Measurements from ENCODE around the gene CA10.

The CA10 gene

DNA sequence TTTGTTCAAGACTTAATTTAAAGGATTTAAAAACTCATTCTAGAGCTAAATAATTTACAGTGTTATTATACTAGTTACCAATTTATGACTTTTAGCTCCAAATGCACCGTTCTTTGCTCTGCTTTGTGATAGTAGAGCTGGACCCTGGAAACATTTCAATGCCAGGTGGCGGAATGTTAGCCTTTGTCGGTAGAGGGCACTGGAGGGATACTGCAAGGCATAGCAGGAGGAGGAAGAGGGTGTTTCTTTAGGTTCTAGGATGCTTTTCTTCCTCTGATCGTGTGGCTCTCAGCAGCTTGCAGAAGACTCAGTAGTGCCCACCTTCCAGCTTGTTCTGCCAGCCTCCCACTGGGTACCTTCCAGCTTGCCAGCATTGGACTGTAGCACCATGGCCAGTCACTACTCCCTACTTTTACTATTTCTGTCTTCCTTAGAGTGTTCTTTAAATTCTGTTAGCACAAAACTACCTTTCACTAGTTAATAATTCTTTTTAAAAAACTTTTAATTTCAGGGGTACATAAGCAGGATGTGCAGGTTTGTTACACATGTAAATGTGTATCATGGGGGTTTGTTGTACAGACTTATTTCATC, 572.9 kb downstream of the CA10 start:
- Histone ChIP-seq H3K27me3 (ENCODE audit: insufficient read depth, insufficient read length) (no peaks in the 10 kb centered on the region), H3K4me3 (ENCODE audit: insufficient read length, low read depth) (no peak overlapping the region), H3K9me3 (ENCODE audit: insufficient read depth, low read length) (peaks cover 24% of the 10 kb centered on the region), H3K36me3 (ENCODE audit: insufficient read depth, insufficient read length, low read length) (no peaks in the 10 kb centered on the region), H3K9ac (ENCODE audit: insufficient read length, low read depth) (no peak overlapping the region), H3K4me1 (ENCODE audit: insufficient read depth, insufficient read length) (no peaks in the 10 kb centered on the region)
- DNase-seq (ENCODE audit: low read depth, low spot score) = no peak
- TF ChIP-seq YY1 (IDR thresholded peaks at IDR 0.05; ENCODE audit: insufficient read depth, insufficient read length) = no peak
- no peak for TF ChIP-seq SUZ12 (IDR thresholded peaks at IDR 0.05; ENCODE audit: extremely low read depth, insufficient read depth, insufficient read length)
- TF ChIP-seq ZNF274 (IDR thresholded peaks at IDR 0.05; ENCODE audit: low read depth, low read length) = no peak

DNA sequence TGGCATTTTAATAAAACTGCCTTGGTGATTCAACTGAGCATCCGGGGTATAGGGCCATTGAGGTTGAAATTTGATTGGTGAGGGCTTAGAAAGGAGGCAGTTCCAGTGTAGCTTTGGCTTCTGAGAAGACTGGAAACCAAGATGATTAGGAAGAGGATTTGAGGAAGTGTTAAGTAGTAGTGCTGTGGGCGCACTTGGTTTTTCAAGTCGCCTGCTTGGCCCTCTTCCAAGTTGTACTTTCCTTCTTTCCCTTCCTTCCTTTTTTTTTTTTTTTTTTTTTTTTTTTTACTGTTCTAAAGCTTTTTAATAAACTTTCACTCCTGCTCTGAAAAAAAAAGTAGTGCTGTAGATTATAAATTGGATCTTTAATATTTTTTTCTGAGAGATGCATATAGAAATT, 577.6 kb downstream of the CA10 start:
- Histone ChIP-seq H3K4me1 (ENCODE audit: insufficient read depth, insufficient read length) (no peaks in the 10 kb centered on the region), H3K36me3 (ENCODE audit: insufficient read depth, insufficient read length, low read length) (no peaks in the 10 kb centered on the region), H3K9ac (ENCODE audit: insufficient read length, low read depth) (no peak overlapping the region), H3K4me3 (ENCODE audit: insufficient read length, low read depth) (no peak overlapping the region), H3K9me3 (ENCODE audit: insufficient read depth, low read length) (peaks cover 4% of the 10 kb centered on the region; the same call in 1 of the 2 replicates), H3K27me3 (ENCODE audit: insufficient read depth, insufficient read length) (no peaks in the 10 kb centered on the region)
- TF ChIP-seq ZNF274 (IDR thresholded peaks at IDR 0.05; ENCODE audit: low read depth, low read length) = no peak
- no peak for TF ChIP-seq SUZ12 (IDR thresholded peaks at IDR 0.05; ENCODE audit: extremely low read depth, insufficient read depth, insufficient read length)
- no peak for TF ChIP-seq YY1 (IDR thresholded peaks at IDR 0.05; ENCODE audit: insufficient read depth, insufficient read length)
- no peak for DNase-seq (ENCODE audit: low read depth, low spot score)
